Measurements from ENCODE around the gene NBAS.

GRCh38 chr2:15158100-15158499, 403.0 kb downstream of the NBAS start:
- TF ChIP-seq AEBP2 (tag by site-specific recombination; IDR thresholded peaks at IDR 0.05; ENCODE audit: borderline replicate concordance) (no peak), ZNF558 (tag by site-specific recombination; IDR thresholded peaks at IDR 0.05) (no peak), ZNF280D (tag by site-specific recombination; IDR thresholded peaks at IDR 0.05) (no peak), ZNF23 (tag by site-specific recombination; IDR thresholded peaks at IDR 0.05; ENCODE audit: borderline replicate concordance) (no peak), MEIS1 (CRISPR knock-in tag; IDR thresholded peaks at IDR 0.05; ENCODE audit: borderline replicate concordance) (no peak), CTCF (tag by site-specific recombination; IDR thresholded peaks at IDR 0.05) (no peak), ZBTB44 (tag by site-specific recombination; IDR thresholded peaks at IDR 0.05) (no peak), REST (tag by site-specific recombination; IDR thresholded peaks at IDR 0.05) (no peak), ZNF362 (tag by site-specific recombination; IDR thresholded peaks at IDR 0.05) (no peak), ZNF549 (tag by site-specific recombination; IDR thresholded peaks at IDR 0.05) (no peak), YY1 (tag by site-specific recombination; IDR thresholded peaks at IDR 0.05) (no peak), ZNF704 (tag by site-specific recombination; IDR thresholded peaks at IDR 0.05) (no peak), ZNF398 (tag by site-specific recombination; IDR thresholded peaks at IDR 0.05) (no peak), ZBTB7A (tag by site-specific recombination; IDR thresholded peaks at IDR 0.05; ENCODE audit: low read depth) (no peak)
